ENCODE measurements around the gene DEPDC5.

DEPDC5 gene

GRCh38 chr22:31820655-31821054 lies 66.8 kb downstream of the DEPDC5 start:
- Histone ChIP-seq H3K9me3 (ENCODE audit: control insufficient read depth, low read length) (no peaks in the 10 kb centered on the region), H3K27me3 (ENCODE audit: control insufficient read depth, insufficient read depth, low read length) (no peaks in the 10 kb centered on the region), H3K4me3 (ENCODE audit: low read length) (no peak overlapping the region), H3K36me3 (ENCODE audit: control insufficient read depth, insufficient read depth, low read length) (no peaks in the 10 kb centered on the region), H3K9ac (ENCODE audit: low read length) (no peak overlapping the region), H3K4me1 (ENCODE audit: control insufficient read depth, insufficient read depth, low read length) (no peaks in the 10 kb centered on the region)

GRCh38 chr22:31821572-31821971 lies 67.8 kb downstream of the DEPDC5 start:
- Histone ChIP-seq H3K4me3 (ENCODE audit: low read length) (no peak overlapping the region), H3K9ac (ENCODE audit: low read length) (no peak overlapping the region), H3K36me3 (ENCODE audit: control insufficient read depth, insufficient read depth, low read length) (no peaks in the 10 kb centered on the region), H3K4me1 (ENCODE audit: control insufficient read depth, insufficient read depth, low read length) (no peaks in the 10 kb centered on the region), H3K9me3 (ENCODE audit: control insufficient read depth, low read length) (no peaks in the 10 kb centered on the region), H3K27me3 (ENCODE audit: control insufficient read depth, insufficient read depth, low read length) (no peaks in the 10 kb centered on the region)

- Histone ChIP-seq H3K36me3 (ENCODE audit: control insufficient read depth, insufficient read depth, low read length) (no peaks in the 10 kb centered on the region), H3K27me3 (ENCODE audit: control insufficient read depth, insufficient read depth, low read length) (no peaks in the 10 kb centered on the region), H3K9me3 (ENCODE audit: control insufficient read depth, low read length) (no peaks in the 10 kb centered on the region), H3K9ac (ENCODE audit: low read length) (no peak overlapping the region), H3K4me3 (ENCODE audit: low read length) (no peak overlapping the region), H3K4me1 (ENCODE audit: control insufficient read depth, insufficient read depth, low read length) (no peaks in the 10 kb centered on the region)
Observed at GRCh38 chr22:31822523-31822922, 68.7 kb downstream of the DEPDC5 start.

- Histone ChIP-seq H3K27me3 (ENCODE audit: control insufficient read depth, insufficient read depth, low read length) (no peaks in the 10 kb centered on the region), H3K9ac (ENCODE audit: low read length) (no peak overlapping the region), H3K4me3 (ENCODE audit: low read length) (no peak overlapping the region), H3K4me1 (ENCODE audit: control insufficient read depth, insufficient read depth, low read length) (no peaks in the 10 kb centered on the region), H3K9me3 (ENCODE audit: control insufficient read depth, low read length) (no peaks in the 10 kb centered on the region), H3K36me3 (ENCODE audit: control insufficient read depth, insufficient read depth, low read length) (no peaks in the 10 kb centered on the region)
Observed at GRCh38 chr22:31825513-31825912, 71.7 kb downstream of the DEPDC5 start.

GRCh38 chr22:31826443-31826842 lies 72.6 kb downstream of the DEPDC5 start:
- Histone ChIP-seq H3K9me3 (ENCODE audit: control insufficient read depth, low read length) (no peaks in the 10 kb centered on the region), H3K4me3 (ENCODE audit: low read length) (no peak overlapping the region), H3K9ac (ENCODE audit: low read length) (no peak overlapping the region), H3K27me3 (ENCODE audit: control insufficient read depth, insufficient read depth, low read length) (no peaks in the 10 kb centered on the region), H3K4me1 (ENCODE audit: control insufficient read depth, insufficient read depth, low read length) (no peaks in the 10 kb centered on the region), H3K36me3 (ENCODE audit: control insufficient read depth, insufficient read depth, low read length) (no peaks in the 10 kb centered on the region)

- H3K4me1 ChIP-seq (ENCODE audit: control insufficient read depth, insufficient read depth, low read length), result no peaks in the 10 kb centered on the region
- no peaks in the 10 kb centered on the region for H3K9me3 ChIP-seq (ENCODE audit: control insufficient read depth, low read length)
- H3K4me3 ChIP-seq (ENCODE audit: low read length), result no peak overlapping the region
- no peak overlapping the region for H3K9ac ChIP-seq (ENCODE audit: low read length)
- H3K27me3 ChIP-seq (ENCODE audit: control insufficient read depth, insufficient read depth, low read length), result no peaks in the 10 kb centered on the region
- H3K36me3 ChIP-seq (ENCODE audit: control insufficient read depth, insufficient read depth, low read length), result no peaks in the 10 kb centered on the region
Observed at GRCh38 chr22:31828739-31829138, 74.9 kb downstream of the DEPDC5 start.

GRCh38 chr22:31829505-31829904 lies 75.7 kb downstream of the DEPDC5 start:
- Histone ChIP-seq H3K36me3 (ENCODE audit: control insufficient read depth, insufficient read depth, low read length) (no peaks in the 10 kb centered on the region), H3K9me3 (ENCODE audit: control insufficient read depth, low read length) (no peaks in the 10 kb centered on the region), H3K4me3 (ENCODE audit: low read length) (no peak overlapping the region), H3K4me1 (ENCODE audit: control insufficient read depth, insufficient read depth, low read length) (no peaks in the 10 kb centered on the region), H3K27me3 (ENCODE audit: control insufficient read depth, insufficient read depth, low read length) (no peaks in the 10 kb centered on the region), H3K9ac (ENCODE audit: low read length) (no peak overlapping the region)

GRCh38 chr22:31830721-31831070 lies 76.9 kb downstream of the DEPDC5 start:
- Histone ChIP-seq H3K27me3 (ENCODE audit: control insufficient read depth, insufficient read depth, low read length) (no peaks in the 10 kb centered on the region), H3K9ac (ENCODE audit: low read length) (no peak overlapping the region), H3K4me1 (ENCODE audit: control insufficient read depth, insufficient read depth, low read length) (no peaks in the 10 kb centered on the region), H3K4me3 (ENCODE audit: low read length) (no peak overlapping the region), H3K36me3 (ENCODE audit: control insufficient read depth, insufficient read depth, low read length) (no peaks in the 10 kb centered on the region), H3K9me3 (ENCODE audit: control insufficient read depth, low read length) (no peaks in the 10 kb centered on the region)

- no peaks in the 10 kb centered on the region for H3K27me3 ChIP-seq (ENCODE audit: control insufficient read depth, insufficient read depth, low read length)
- no peaks in the 10 kb centered on the region for H3K36me3 ChIP-seq (ENCODE audit: control insufficient read depth, insufficient read depth, low read length)
- no peaks in the 10 kb centered on the region for H3K9me3 ChIP-seq (ENCODE audit: control insufficient read depth, low read length)
- no peak overlapping the region for H3K9ac ChIP-seq (ENCODE audit: low read length)
- no peaks in the 10 kb centered on the region for H3K4me1 ChIP-seq (ENCODE audit: control insufficient read depth, insufficient read depth, low read length)
- no peak overlapping the region for H3K4me3 ChIP-seq (ENCODE audit: low read length)
Observed at GRCh38 chr22:31833930-31834329, 80.1 kb downstream of the DEPDC5 start.

- Histone ChIP-seq H3K9ac (ENCODE audit: low read length) (no peak overlapping the region), H3K36me3 (ENCODE audit: control insufficient read depth, insufficient read depth, low read length) (no peaks in the 10 kb centered on the region), H3K27me3 (ENCODE audit: control insufficient read depth, insufficient read depth, low read length) (no peaks in the 10 kb centered on the region), H3K4me3 (ENCODE audit: low read length) (no peak overlapping the region), H3K9me3 (ENCODE audit: control insufficient read depth, low read length) (no peaks in the 10 kb centered on the region), H3K4me1 (ENCODE audit: control insufficient read depth, insufficient read depth, low read length) (no peaks in the 10 kb centered on the region)
Observed at GRCh38 chr22:31836010-31836409, 82.2 kb downstream of the DEPDC5 start.

- no peaks in the 10 kb centered on the region for H3K9me3 ChIP-seq (ENCODE audit: control insufficient read depth, low read length)
Observed at GRCh38 chr22:31838917-31839316, 85.1 kb downstream of the DEPDC5 start.

GRCh38 chr22:31839986-31840385 lies 86.2 kb downstream of the DEPDC5 start:
- Histone ChIP-seq H3K4me3 (ENCODE audit: low read length) (no peak overlapping the region), H3K36me3 (ENCODE audit: control insufficient read depth, insufficient read depth, low read length) (no peaks in the 10 kb centered on the region)

More at GRCh38 chr22:31838917-31839316, 85.1 kb downstream of the DEPDC5 start:
- Histone ChIP-seq H3K4me1 (ENCODE audit: control insufficient read depth, insufficient read depth, low read length) (no peaks in the 10 kb centered on the region), H3K9ac (ENCODE audit: low read length) (no peak overlapping the region), H3K4me3 (ENCODE audit: low read length) (no peak overlapping the region), H3K27me3 (ENCODE audit: control insufficient read depth, insufficient read depth, low read length) (no peaks in the 10 kb centered on the region), H3K36me3 (ENCODE audit: control insufficient read depth, insufficient read depth, low read length) (no peaks in the 10 kb centered on the region)

GRCh38 chr22:31840585-31840984 lies 86.8 kb downstream of the DEPDC5 start:
- H3K27me3 ChIP-seq (ENCODE audit: control insufficient read depth, insufficient read depth, low read length), result no peaks in the 10 kb centered on the region
- H3K36me3 ChIP-seq (ENCODE audit: control insufficient read depth, insufficient read depth, low read length), result no peaks in the 10 kb centered on the region
- no peak overlapping the region for H3K9ac ChIP-seq (ENCODE audit: low read length)
- no peak overlapping the region for H3K4me3 ChIP-seq (ENCODE audit: low read length)
- H3K4me1 ChIP-seq (ENCODE audit: control insufficient read depth, insufficient read depth, low read length), result no peaks in the 10 kb centered on the region
- H3K9me3 ChIP-seq (ENCODE audit: control insufficient read depth, low read length), result no peaks in the 10 kb centered on the region

More at GRCh38 chr22:31839986-31840385, 86.2 kb downstream of the DEPDC5 start:
- Histone ChIP-seq H3K9me3 (ENCODE audit: control insufficient read depth, low read length) (no peaks in the 10 kb centered on the region), H3K27me3 (ENCODE audit: control insufficient read depth, insufficient read depth, low read length) (no peaks in the 10 kb centered on the region), H3K9ac (ENCODE audit: low read length) (no peak overlapping the region), H3K4me1 (ENCODE audit: control insufficient read depth, insufficient read depth, low read length) (no peaks in the 10 kb centered on the region)
